BLaER1 treated with 17β-estradiol and CSF1 and Interleukin-3, amounts not matched to agents 10 nM and 100 nM (cell line): Measurements from ENCODE around the gene FBXO9.

Source experiments
- H3K27ac ChIP-seq, 11 experiments: shearing (Covaris generic); formaldehyde crosslinking; 2 replicates each; pipeline ENCODE4 v1.8.1; 2022
- H3K27me3 ChIP-seq, 11 experiments: shearing (Covaris generic); formaldehyde crosslinking; 2 replicates each; pipeline ENCODE4 v1.8.1; 2022
- H3K36me3 ChIP-seq, 11 experiments: shearing (Covaris generic); formaldehyde crosslinking; 2 replicates each; pipeline ENCODE4 v1.8.1; 2022
- H3K4me1 ChIP-seq, 10 experiments: shearing (Covaris generic); formaldehyde crosslinking; 2 replicates each; pipeline ENCODE4 v1.8.1; 2022
- H3K4me2 ChIP-seq, 11 experiments: shearing (Covaris generic); formaldehyde crosslinking; 2 replicates each; pipeline ENCODE4 v1.8.1; 2022
- H3K4me3 ChIP-seq, 10 experiments: shearing (Covaris generic); formaldehyde crosslinking; 2 replicates each; pipeline ENCODE4 v1.8.1; 2022
- H3K9ac ChIP-seq, 11 experiments: shearing (Covaris generic); formaldehyde crosslinking; 2 replicates each; pipeline ENCODE4 v1.8.1; 2022
- H3K9me3 ChIP-seq, 11 experiments: shearing (Covaris generic); formaldehyde crosslinking; replicated peaks in 1 of 11; 2 replicates each; pipeline ENCODE4 v1.8.1; 2022
- H4K20me1 ChIP-seq, 11 experiments: shearing (Covaris generic); formaldehyde crosslinking; 2 replicates each; pipeline ENCODE4 v1.8.1; 2022
- Cebpa-rat ChIP-seq, 11 experiments: shearing (Covaris generic); IDR thresholded peaks; 2 replicates each; pipeline ENCODE4 v1.8.1; 2022

FBXO9 gene

DNA sequence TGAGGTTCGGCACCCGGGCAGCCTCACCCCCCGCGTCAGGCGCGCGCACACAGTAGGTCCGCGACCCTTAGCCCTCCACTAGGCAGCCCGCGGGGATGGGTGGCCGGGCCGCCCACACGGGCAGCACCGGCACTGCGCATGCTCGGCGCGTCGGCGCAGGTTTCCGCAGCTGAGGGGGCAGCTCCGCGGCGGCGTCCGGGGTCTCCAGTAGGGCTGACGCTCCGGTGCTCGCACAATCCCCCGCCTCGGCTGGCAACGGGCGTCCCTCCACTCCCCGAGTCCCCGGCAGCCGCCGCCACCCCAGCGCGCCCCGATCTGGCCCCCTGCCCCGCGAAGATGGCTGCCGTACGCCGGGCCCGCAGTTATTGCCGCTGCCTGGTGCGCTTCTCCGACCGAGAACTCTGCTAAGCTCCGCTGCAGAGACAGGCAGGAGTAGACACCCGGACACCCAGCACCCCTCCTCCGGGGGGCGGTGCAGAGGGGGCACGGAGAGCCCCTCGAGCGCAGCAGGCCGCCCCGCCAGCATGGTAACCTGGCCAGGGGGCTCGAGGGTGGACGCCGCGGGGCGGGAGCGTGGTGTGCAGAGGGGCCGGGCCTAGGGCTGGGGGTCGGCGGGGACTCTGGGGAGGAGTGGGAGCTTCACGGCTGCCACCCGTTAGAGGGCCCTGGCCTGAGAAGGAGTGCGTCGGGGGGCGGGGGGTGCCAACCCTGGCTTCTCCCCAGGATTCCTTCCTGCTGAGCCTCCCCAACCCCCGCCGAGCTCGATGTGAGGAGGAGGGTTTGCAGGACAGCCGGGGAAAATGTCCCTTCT lies at the start of gene FBXO9:
Gene FBXO9, plus strand, starts transcription at position 139 of the 811 bp plus-strand sequence. Its CDS starts 386 bp downstream, at position 525.
- H3K27me3 ChIP-seq: no peaks in the 10 kb centered on the region
- peak within 1 kb of the TSS; percentile 84 to 98 (median 92) for H3K4me2 ChIP-seq
- H3K9ac ChIP-seq: peak within 1 kb of the TSS; percentile 86 to 95 (median 93)
- TF ChIP-seq Cebpa-rat (IDR thresholded peaks at IDR 0.05): no peak
- H3K9me3 ChIP-seq: no peaks in the 10 kb centered on the region
- H3K36me3 ChIP-seq: peaks cover 0 to 21% (median 4%) of the 10 kb centered on the region in 11 experiments; a peak in 10 of 22 replicates
- H3K27ac ChIP-seq: peak within 1 kb of the TSS; percentile 81 to 93 (median 89)
- peaks cover 0 to 27% (median 11%) of the 10 kb centered on the region in 11 experiments; a peak in 10 of 22 replicates for H4K20me1 ChIP-seq
- H3K4me3 ChIP-seq: peak within 1 kb of the TSS; percentile 77 to 94 (median 89)
- H3K4me1 ChIP-seq: peaks cover 30 to 51% (median 40%) of the 10 kb centered on the region in 10 experiments

DNA sequence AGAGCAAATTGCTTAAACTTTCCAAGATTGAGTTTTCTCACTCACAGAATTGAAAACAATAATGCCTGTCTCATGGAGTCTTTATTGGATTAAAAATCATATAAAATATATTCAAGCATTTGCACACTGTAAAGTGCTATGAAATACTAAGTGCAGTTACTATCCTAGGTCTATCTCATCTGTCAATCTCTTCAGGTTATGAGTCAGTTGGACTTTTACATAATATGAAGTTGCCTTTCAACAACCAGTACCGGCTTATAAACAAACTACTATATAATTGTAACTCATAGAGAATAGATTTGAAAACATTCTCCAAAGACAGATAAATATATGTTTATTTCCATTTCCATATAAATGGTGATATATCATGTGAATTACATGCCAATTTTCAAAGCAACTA lies 49.7 kb upstream of the FBXO9 start:
- Histone ChIP-seq H3K4me3 (no peak overlapping the region), H3K9ac (no peak overlapping the region), H4K20me1 (no peaks in the 10 kb centered on the region), H3K27me3 (no peaks in the 10 kb centered on the region), H3K27ac (no peak overlapping the region), H3K4me1 (no peaks in the 10 kb centered on the region), H3K36me3 (peaks cover 67 to 95% (median 92%) of the 10 kb centered on the region in 11 experiments), H3K4me2 (no peak overlapping the region), H3K9me3 (no peaks in the 10 kb centered on the region)
- no peak for TF ChIP-seq Cebpa-rat (IDR thresholded peaks at IDR 0.05)

DNA sequence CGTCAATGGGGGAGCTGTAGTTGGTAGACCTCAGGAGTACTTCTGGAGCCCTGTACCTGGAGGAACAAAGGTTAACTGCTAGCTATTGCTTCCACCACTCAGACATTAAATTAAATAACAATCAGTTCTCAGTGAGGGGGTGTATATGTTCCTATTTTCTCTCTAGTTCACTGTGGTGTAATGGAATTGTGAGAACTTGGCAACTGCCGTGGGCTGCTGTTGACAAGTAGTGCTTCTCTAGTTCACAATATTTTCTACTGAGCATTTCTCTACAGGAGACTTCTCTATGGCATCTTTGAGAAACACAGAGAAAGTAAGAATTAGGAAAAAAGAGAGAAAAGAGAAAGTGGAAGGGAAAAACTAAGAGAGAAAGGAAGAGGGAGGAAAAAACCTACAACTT lies 46.8 kb upstream of the FBXO9 start:
- no peak overlapping the region for H3K27ac ChIP-seq
- no peak for TF ChIP-seq Cebpa-rat (IDR thresholded peaks at IDR 0.05)
- H3K4me2 ChIP-seq: no peak overlapping the region
- peaks cover 39 to 80% (median 63%) of the 10 kb centered on the region in 11 experiments for H3K36me3 ChIP-seq
- H3K9me3 ChIP-seq: no peaks in the 10 kb centered on the region
- no peaks in the 10 kb centered on the region for H4K20me1 ChIP-seq
- no peak overlapping the region for H3K9ac ChIP-seq
- no peak overlapping the region for H3K4me3 ChIP-seq
- no peaks in the 10 kb centered on the region for H3K4me1 ChIP-seq
- H3K27me3 ChIP-seq: no peaks in the 10 kb centered on the region

DNA sequence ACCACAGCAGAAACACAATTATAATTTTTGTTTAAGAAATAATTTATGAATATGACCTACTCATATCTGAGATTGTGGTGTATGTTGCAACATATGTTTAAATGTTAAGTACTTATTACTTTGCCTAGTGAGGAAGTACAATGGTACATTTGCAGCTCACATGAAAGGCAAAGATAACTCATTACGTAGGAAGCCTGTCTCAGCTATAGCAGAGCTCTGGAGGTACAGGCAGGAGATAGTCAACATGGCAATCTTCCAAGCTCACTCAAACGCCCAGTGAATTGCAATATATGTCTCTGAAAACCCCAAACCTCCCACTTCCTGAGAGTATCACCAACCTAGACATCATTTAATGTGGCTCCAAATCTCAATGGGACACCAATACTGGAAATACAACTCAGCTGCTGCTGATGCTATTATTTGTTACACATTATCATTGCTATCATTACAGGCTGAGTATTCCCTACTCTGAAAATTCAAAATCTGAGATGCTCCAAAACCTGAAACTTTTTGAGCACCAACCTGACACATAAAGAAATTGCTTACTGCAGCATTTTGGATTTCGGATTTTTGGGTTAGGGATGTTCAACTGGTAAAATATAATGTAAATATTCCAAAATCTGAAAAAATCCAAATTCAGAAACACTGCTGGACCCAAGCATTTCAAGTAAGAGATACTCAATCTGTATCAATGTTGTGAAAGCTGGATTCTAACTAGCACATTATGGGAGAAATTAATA lies 45.0 kb upstream of the FBXO9 start:
- Histone ChIP-seq H3K9me3 (no peaks in the 10 kb centered on the region), H3K27me3 (no peaks in the 10 kb centered on the region), H3K27ac (no peak overlapping the region), H3K4me3 (no peak overlapping the region), H3K4me2 (no peak overlapping the region), H4K20me1 (no peaks in the 10 kb centered on the region), H3K9ac (no peak overlapping the region), H3K36me3 (peaks cover 30 to 80% (median 56%) of the 10 kb centered on the region in 11 experiments), H3K4me1 (no peaks in the 10 kb centered on the region)
- TF ChIP-seq Cebpa-rat (IDR thresholded peaks at IDR 0.05): no peak

DNA sequence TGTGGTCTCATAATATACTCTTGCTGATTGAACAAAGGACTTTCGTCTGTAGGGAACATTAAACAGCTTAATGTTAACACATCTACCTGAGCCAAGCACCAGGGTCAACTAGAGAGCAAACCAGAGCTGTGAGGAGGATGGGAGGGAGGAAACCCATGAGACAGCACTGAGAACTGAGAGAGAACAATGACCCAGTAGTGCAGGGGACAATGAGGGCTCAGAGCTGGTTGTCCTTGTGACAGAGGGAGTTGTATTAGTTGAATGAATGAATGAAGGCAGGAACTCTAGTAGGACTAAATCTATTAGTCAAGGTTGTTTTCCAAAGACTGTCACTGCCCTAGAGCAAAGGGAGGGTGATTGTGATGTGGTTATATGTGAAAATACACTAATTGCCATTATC lies 41.9 kb upstream of the FBXO9 start:
- no peak overlapping the region for H3K27ac ChIP-seq
- H3K27me3 ChIP-seq: no peaks in the 10 kb centered on the region
- H3K36me3 ChIP-seq: peaks cover 14 to 79% (median 55%) of the 10 kb centered on the region in 11 experiments
- H4K20me1 ChIP-seq: no peaks in the 10 kb centered on the region
- no peak for TF ChIP-seq Cebpa-rat (IDR thresholded peaks at IDR 0.05)
- no peaks in the 10 kb centered on the region for H3K4me1 ChIP-seq
- no peak overlapping the region for H3K4me3 ChIP-seq
- no peak overlapping the region for H3K4me2 ChIP-seq
- H3K9me3 ChIP-seq: no peaks in the 10 kb centered on the region
- no peak overlapping the region for H3K9ac ChIP-seq

DNA sequence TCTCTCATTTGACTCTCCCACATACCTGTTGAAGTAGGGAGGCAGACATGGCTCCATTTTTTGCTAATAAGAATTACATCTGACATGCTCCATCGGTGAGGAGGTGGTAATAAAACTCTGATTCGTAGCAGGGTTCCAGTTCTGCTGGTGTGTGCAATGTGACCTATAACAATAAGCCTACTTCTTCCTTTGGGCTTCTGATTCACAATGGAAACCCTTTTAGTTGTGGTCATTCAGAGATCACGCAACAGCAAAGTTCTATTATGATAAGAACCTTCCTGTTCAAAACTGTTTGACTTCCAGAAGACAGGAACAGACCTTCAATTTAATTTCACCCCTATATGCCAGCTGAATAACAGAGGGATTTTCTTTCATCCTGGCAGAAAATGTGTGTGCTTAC lies 38.7 kb upstream of the FBXO9 start:
- no peak for TF ChIP-seq Cebpa-rat (IDR thresholded peaks at IDR 0.05)
- Histone ChIP-seq H4K20me1 (no peaks in the 10 kb centered on the region; a peak in 1 of 22 replicates), H3K4me2 (no peak overlapping the region), H3K9me3 (no peaks in the 10 kb centered on the region), H3K27ac (no peak overlapping the region), H3K4me3 (no peak overlapping the region), H3K27me3 (no peaks in the 10 kb centered on the region), H3K36me3 (peaks cover 24 to 95% (median 71%) of the 10 kb centered on the region in 11 experiments; a peak in 21 of 22 replicates), H3K9ac (no peak overlapping the region), H3K4me1 (no peaks in the 10 kb centered on the region)

DNA sequence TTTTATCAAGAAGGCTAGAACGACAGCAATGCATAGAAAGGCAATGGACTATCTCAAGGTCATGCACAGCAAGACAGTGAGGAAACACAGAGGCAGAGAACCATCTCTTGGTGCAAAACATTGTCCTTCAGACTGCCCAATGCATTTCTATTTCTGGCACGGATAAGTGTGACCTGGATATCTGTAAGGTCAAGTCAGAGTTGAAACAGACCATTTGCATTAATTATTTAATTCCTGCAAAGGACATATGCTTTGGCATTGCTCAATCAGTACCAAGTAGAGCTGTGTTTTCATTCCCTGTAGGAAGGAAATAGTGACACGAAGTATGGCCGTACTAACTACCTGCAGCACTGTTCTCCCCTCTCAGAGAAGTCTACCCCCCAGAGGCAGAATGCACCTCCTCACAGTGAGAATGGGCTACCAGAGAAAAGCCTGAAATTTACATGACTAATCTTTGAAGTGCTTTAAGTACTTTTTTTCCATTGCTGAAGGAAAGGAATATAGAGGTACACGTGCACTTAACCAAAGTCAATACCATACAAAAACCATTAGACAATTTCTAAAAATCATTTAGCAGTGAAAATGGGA lies 38.0 kb upstream of the FBXO9 start:
- H4K20me1 ChIP-seq: no peaks in the 10 kb centered on the region; a peak in 1 of 22 replicates
- H3K4me3 ChIP-seq: no peak overlapping the region
- no peaks in the 10 kb centered on the region for H3K9me3 ChIP-seq
- no peak overlapping the region for H3K9ac ChIP-seq
- TF ChIP-seq Cebpa-rat (IDR thresholded peaks at IDR 0.05): no peak
- no peaks in the 10 kb centered on the region for H3K27me3 ChIP-seq
- no peaks in the 10 kb centered on the region for H3K4me1 ChIP-seq
- no peak overlapping the region for H3K27ac ChIP-seq
- no peak overlapping the region for H3K4me2 ChIP-seq
- H3K36me3 ChIP-seq: peaks cover 26 to 100% (median 78%) of the 10 kb centered on the region in 11 experiments; a peak in 21 of 22 replicates

DNA sequence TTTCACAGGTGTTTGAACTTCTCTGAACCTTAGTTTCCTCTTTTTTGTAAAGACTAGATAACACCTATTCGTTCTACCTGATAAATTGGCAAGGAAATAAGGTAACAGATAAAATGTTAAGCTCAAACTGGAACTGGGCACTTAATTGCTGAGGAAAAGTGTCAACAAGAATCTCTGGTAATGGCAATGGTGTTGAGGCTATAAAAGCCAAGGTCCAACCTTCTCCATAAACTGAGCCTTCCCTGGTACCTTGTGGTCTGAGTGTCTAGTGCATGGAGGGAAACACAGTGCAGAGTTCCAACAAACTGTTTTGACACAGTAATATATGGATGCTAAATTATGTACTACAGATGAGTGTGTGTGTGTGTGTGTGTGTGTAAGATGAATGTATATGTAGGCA lies 36.7 kb upstream of the FBXO9 start:
- Histone ChIP-seq H3K4me1 (peaks cover 0 to 4% (median 0%) of the 10 kb centered on the region in 10 experiments; a peak in 2 of 20 replicates), H3K4me2 (no peak overlapping the region), H3K4me3 (no peak overlapping the region), H3K27me3 (no peaks in the 10 kb centered on the region), H3K9ac (no peak overlapping the region), H3K36me3 (peaks cover 32 to 100% (median 91%) of the 10 kb centered on the region in 11 experiments; a peak in 21 of 22 replicates), H4K20me1 (no peaks in the 10 kb centered on the region; a peak in 1 of 22 replicates), H3K27ac (no peak overlapping the region), H3K9me3 (no peaks in the 10 kb centered on the region)
- TF ChIP-seq Cebpa-rat (IDR thresholded peaks at IDR 0.05): no peak

DNA sequence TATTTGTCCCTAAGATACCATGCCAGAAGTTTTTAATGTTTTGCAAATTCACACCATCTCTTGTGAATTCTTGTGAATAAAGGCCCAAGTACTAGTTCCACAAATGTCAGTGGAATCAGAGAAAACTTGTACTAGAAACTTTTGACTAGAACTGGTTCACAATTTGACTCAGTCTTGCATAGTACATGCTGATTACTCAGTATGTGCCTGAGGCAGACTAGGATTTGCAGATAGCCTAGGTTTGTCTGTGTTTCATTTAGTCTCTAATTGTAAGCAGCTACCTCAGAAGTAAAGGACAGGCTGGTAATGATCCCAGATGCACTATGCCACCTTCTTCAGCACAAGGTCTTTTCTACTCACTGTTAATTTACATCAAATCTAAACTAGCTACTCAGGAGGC lies 35.9 kb upstream of the FBXO9 start:
- Histone ChIP-seq H3K4me3 (no peak overlapping the region), H3K4me1 (peaks cover 0 to 10% (median 0%) of the 10 kb centered on the region in 10 experiments; a peak in 3 of 20 replicates), H3K9ac (no peak overlapping the region), H3K27ac (no peak overlapping the region), H3K36me3 (peaks cover 36 to 100% (median 93%) of the 10 kb centered on the region in 11 experiments; a peak in 21 of 22 replicates), H3K9me3 (no peaks in the 10 kb centered on the region), H4K20me1 (no peaks in the 10 kb centered on the region; a peak in 1 of 22 replicates), H3K27me3 (no peaks in the 10 kb centered on the region), H3K4me2 (no peak overlapping the region)
- TF ChIP-seq Cebpa-rat (IDR thresholded peaks at IDR 0.05): no peak
